NCI-H1930 (cell line): ENCODE results near the gene RPAIN.
A peak's percentile ranks its signal among the peaks of the same experiment; 100 is the strongest.
"Not testable (repeated sequence)": the region's sequence is repeated elsewhere in the genome, so short reads cannot be mapped to it uniquely, and the experiment has no call there.

Experiments used
- DNase-seq, 2 experiments: peaks; one replicate each; lab custom pipeline; 2025; lab: John Stamatoyannopoulos, UW

RPAIN gene

DNA sequence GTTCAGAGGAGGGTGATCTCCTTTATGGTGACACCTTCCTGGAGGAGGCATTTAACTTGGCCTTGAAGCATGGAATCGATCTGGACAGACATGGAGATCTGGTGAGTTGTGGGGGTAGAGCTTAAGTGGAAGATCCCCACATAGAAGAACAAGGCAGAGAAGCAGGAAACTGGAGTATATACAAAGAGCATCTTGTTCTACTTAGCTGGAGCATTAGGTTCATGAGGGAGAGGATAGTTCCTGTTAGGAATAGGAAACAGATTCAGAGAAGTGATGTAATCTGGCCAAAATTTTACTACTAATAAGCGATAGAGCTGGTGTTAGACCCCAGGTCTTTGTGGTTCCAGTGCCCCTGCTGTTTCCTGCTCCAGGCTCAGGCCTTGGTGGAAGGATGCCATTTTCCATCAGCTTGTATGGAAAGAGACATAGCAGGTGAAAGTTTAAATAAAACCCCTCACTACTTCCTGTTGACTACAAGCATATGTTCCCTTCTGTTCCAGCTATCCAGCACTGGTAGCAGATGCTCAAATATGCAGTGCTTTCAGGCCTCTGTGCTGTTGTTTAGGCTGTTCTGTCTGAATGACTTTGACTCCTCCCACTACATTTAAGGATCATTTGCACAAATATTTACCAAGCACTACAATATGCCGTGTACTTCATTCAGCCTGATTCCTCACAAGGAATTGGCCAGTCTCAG, 9.4 kb downstream of the RPAIN start:
- DNase-seq, result no peak

DNA sequence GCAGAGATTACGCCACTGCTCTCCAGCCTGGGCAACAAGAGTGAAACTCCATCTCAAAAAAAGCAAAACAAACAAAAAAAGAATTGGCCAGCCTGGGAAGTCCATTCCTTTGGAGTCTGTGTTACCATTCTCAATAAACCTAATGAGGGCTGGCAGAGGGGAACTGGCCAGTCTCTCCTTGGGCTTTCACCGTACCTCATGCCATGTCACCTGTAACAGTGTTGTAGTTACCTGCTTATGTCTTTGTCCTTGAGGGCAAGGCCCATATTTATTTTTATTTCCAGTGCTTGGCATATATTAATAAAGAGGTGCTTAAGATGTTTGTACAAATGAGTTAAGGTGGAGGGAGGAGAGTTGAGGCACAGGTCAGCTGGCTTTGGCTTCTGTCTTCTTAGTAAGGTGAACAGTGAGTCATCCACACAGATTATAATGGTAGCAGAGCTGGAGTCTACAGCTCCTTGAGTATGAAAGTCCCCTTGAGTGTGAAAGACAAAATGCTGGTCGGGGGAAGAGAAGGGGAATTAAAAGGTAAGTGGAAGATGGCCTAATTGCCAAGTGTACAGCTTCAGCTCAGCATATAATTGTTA, 10.5 kb downstream of the RPAIN start:
- no peak for DNase-seq

DNA sequence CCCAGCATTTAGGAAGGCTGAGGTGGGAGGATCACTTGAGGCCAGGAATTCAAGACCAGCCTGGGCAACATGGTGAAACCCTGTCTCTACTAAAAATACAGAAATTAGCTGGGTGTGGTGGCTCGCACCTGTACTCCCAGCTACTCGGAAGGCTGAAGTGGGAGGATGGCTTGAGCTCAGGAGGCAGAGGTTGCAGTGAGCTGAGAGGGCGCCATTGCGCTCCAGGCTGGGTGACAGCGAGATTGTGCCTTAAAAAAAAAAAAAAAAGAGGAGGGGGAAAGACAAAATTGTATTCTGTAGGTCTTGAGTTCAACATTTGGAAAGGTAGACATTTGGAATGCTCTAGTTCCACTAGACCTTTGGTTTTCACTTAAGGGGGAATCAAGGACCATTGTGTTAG, 11.3 kb downstream of the RPAIN start:
- DNase-seq, result not testable (repeated sequence)

DNA sequence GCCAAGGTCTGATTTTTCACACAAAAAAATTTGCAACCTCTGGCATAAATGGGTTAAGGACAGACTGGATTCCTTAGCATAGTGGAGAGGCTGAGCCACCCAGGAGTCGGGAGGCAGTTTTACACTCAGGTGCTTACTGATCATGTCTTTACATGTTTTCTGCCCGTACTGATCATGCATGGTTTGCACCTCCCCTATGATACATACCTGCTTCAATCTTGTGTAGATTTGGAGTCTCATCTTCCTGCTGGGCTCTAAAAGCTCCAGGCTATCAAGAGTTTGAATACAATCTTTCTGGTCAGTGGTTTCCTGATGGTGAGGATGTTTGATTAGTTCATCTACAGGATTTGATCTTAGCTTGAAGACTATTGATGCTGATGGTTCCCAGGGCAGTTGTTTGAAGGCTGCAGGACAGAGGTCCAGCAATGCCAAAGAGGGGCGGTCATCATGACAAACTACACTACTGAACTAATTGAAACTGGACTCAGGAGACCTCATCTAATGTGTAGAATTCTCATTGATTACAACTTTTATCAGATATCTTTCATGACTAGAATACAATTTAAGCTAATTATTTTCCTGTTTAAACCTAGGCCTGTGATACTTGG, 12.1 kb downstream of the RPAIN start:
- no peak for DNase-seq

DNA sequence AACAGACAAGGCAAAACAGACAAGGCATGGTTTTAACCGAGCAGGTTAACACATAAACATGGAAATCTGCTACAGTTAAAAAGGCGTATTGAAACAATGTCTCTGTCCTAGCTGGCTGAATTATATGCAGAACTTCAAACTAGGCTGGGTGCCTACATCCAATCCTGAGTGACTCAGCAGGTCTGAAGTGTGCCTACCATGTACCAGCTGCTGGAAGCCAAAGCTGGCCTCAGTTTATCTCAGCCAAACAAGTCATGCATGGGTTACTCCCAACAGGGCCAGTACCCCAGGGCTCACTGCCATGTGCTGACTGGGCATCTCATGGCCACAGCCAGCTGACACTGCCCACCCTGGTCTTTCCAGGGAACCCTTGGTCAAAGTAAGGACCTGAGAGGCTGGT, 15.0 kb downstream of the RPAIN start:
- no peak for DNase-seq

DNA sequence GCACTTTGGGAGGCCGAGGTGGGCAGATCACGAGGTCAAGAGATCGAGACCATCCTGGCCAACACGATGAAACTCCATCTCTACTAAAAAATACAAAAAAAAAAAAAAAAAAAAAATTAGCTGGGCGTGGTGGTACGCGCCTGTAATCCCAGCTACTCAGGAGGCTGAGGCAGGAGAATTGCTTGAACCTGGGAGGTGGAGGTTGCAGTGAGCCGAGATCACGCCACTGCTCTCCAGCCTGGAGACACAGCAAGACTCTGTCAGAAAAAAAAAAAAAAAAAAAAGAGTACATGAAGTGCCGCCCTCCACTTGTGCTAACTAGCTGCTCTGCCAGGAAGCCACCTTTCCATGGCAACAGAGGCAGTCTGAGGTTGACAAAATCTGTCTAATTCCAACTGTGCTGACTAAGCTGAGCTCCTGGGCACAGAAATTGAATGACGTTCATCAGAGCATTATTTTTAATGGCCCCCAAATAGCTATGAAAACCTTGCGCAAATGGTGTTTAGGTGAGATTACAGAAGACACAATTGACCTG, 15.9 kb downstream of the RPAIN start:
- not testable (repeated sequence) for DNase-seq

DNA sequence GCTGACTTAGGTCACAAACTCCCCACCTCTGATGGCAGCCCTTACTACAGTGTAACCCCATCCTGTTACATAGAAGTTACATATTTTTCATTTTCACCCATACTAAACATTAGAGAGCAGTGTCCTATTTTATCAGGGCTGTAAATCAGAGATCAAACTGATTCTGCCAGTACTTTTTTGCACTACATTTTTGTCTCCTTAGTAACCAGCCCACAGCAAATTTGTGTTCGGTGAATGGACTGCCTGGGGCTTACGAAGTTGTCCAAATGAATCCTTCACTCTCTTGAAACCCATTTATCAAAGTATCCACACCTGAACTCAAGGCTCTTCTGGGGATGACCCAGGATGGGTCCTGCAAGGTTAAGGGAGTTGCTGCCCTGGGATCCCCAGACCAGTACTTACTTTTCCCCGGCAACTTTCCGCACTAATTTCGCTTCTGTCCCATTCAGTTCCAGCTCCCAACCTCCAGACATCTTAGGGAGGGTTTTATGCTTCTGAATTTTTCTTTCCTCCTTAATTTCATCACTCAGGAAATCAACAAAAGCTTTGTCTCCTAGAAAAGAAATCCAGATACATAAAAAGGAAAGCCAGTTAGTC, 17.8 kb downstream of the RPAIN start:
- DNase-seq, result no peak

DNA sequence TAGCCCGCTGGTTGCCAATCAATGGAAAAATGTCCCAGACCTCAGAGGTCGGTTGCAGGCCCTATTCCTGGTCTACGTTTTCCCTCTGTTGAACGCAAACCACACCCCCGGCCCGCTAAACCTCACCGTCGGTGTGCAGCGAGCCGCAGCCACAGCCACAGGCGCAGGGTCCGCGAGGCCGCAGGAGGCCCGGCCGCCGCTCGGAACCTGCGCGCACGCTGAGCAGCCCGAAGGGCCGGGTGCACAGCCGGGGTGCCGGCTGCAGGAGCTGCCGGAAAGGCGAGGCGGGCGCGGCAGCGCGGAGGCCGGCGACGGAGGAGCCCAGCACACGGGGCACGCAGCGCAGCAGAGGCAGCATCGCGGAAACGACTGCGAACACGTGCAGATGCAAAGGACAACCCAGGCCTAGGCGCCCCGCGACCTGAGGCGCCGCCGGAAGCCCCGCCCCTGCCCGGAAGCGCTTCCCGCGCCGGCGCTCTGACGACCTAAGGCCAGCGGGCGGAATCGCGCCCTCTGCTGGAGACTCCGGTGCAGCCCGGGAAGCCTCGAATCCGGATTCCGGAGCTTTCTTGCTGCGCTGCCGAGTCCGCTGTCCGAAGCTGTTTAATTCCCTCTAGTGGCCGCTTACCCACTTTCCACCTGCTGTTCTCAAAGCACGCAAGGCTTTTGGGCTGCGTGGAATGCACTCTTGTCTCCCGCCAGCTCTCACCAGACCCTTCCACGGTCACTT, 18.9 kb downstream of the RPAIN start, which contains the start of gene C1QBP:
Gene C1QBP, minus strand, starts transcription at position 440 of the 730 bp plus-strand sequence. Its CDS starts 82 bp downstream, at position 358.
- peak; percentile 83 to 92 for DNase-seq

DNA sequence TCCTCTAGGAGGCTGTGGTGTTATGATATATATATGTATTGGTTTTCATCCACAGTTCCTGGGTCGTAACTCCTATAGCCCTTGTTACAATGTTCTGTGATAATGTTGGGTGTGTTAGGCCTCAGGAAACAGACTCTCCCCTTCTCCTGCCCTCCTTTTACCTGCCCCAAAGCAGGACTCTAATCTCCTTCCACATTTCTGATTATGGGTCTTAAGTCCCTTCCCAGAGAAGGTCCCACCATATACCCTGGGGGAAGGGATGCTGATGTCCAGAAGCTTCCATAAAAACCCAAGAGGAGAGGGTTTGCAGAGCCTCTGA, 19.4 kb downstream of the RPAIN start:
- no peak for DNase-seq

DNA sequence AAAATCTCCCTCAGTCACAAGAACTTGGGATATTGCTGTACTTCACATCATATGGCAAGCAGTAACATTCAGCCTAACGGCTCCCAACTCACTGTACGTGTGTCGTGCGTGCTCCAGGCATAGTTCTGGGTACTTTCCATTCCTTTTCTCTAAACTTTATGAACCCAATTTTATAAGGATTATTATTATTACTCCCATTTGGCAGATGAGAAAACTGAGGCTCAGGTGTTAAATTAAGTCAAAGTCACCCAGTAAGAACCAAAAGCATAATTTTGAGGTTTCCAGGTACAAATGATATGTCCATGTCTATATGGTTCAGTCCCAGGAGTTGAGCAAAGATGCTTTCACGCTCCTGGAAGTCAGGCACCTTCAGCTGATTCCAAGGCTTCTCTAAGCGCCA, 23.7 kb downstream of the RPAIN start:
- no peak for DNase-seq

DNA sequence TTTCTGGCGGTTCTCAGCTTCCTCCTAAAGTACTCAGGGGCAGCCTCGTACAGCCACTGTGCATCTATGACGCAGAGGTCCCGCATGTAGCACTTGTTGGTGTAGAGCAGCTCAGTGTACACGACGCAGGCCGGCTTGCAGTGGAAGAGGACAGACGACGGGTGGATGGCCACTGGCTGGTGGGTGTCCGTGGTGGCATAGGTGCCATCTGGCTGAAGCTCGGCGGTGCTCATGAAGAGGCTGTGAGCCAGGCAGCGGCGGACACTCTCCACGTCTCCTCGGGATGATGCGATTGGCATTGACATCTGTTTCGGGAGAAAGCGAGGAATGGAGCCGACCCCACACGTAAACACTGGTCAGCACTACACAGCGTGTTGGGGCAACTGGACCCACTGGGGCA, 24.2 kb downstream of the RPAIN start:
- DNase-seq, result no peak

DNA sequence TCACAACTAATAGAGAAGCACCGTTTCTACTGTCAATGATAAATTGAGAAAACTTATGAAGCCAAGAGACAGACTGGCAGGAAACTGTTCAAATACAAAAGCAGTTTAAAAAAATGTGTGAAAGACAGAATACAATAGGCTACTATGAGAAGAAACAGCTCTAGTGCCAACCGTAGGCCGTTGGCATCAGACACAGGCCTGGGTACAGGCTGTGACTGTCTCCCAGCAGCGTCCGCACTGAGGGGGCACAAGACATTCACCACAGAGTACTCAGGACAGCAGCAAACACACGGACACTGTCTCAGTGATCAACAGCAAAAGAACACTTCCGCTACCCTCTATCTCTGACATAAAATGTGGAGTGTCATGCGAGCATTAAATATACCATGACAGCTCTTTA, 26.8 kb downstream of the RPAIN start:
- no peak for DNase-seq

DNA sequence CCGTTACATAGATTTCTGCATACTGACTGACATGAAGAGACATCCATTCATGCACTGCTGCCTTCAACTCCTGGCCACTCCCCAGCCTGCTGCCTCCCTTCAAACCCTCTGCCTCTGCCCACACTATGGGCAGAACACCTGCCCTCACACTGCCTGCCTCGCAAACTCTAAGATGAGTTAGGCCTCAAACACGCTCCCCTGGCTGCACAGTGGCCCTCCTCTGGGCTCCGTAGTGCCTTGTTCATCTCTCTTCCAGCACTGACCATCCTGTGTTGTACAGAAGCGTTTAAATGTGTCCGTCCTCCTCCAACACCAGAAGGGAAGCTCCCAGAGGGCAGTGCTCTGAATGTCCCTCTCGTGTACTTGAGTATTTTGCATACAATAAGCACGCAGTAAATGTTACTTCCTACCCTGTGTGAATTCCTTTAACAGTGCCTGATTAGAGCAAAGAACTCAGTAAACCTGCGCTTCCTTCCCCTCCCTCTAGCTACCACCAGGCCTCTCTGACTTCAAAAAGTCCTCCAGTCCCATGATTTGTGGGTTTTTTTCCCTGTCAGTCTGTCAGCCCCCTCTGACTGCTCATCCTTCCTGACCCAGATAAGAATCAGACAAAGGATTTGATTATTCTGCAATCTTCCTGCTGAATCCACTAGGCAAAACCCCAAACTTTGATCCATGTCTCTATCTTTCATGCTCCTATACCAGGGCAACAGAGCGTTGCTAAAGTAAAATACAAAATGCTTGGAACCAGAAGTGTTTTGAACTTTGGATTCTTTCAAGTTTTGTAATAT, 44.9 kb downstream of the RPAIN start:
- no peak for DNase-seq

DNA sequence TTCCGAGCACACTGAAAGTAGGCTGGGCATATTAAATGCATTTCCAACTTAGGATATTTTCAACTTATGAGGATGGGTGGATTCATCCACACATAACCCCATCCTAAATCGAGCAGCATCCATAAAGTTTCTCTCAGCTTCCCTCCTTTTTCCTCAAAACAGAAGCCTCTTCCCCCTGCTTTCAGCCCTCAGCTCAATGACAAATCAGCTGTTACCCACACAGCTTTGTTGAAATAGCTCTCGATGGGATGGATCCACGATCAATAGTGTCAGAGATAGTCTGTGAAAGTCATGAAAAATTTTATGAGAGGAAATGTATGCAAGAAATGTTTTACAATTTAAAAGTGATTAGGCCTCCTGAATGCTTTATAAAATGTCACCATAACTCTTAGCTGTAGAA, 46.3 kb downstream of the RPAIN start:
- DNase-seq, result no peak

DNA sequence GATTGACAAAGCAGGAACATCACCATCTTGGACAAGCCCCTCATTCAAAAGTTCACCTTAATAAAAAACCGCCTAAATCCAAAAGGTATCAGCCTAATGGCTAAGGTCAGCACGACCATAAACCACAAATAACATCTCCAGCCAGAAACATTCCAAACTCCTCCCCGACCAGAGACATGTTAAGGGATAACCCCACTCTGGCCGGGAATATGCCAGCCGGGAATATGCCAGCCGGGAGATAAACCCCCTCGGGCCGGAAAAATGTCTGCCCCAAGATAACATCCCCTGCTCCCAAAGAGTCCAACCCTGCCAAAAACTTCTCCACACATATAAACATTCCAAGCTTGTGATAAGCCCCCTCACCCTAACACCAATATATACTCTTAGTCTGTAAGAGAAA, 47.4 kb downstream of the RPAIN start:
- no peak for DNase-seq

DNA sequence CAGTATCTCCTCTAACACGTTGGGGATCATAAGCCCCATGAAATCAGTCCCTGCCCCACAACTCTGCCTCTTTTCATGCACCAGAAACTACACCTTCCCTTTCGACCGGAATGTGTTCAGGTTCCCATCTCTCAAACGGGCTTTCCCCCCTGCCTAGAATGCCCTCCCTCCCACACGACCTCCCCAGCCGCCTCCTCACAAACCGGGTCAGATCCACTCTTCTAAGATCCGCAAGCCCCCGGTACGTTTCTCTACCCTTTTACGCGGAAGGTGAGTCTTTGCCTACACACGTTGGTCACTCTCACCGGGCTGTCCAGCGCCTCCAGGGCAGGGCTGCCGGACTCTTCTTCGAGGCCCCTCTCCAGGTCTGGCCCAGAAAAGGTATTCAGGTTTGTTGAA, 48.1 kb downstream of the RPAIN start:
- DNase-seq, result no peak

DNA sequence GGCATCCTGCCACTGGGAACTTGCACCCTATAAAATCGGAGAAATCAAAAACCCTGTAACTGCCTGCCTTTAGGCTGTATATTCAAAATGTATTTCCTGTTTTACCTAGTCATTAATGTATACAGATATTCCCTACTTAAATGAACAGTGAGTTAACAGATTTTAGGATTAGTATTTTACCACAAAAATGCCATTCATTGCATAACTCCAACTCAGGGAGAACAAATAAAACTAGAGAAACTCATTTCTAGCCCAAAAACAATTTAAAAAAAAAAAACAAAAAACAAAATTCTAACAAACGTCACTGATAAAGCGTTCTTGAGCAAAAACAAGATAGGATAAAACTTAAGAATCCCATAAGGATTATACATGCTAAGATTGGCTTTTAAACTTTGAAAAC, 52.5 kb downstream of the RPAIN start:
- DNase-seq, result no peak

DNA sequence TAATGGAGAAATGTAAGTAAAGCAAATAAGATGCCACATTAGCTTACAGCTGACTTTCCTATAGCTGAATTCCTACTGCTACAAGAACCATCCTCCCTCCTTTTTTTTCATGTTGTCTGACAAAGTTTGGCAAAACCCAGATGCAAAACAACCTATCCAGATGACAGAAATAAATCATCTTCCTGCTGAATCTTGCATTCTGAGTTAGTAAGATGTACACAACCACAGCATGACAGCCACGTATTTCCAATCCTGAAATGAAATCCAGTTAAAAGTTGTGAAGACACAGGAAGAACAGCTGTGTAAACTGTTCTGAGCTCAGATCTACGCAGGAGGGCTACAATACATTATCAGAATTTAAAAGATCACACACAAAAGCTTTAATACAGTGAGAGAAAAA, 53.9 kb downstream of the RPAIN start:
- DNase-seq, result no peak

DNA sequence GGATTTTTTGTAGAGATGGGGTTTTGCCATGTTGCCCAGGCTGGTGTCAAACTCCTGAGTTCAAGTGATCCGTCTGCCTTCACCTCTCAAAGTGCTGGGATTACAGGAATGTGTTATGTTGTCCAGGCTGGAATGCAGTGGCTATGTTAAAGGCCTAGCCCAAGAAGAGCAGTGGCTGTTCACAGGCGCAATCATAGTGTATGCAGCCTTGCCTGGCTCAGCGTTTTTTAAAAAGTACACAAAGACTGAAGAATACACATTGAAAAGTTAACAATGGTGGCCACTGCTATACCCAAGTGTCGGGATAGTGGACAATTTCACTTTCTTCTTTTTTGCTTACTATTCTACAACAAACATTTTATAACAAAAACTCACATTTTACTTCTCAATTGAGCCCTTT, 59.0 kb downstream of the RPAIN start:
- DNase-seq, result no peak

DNA sequence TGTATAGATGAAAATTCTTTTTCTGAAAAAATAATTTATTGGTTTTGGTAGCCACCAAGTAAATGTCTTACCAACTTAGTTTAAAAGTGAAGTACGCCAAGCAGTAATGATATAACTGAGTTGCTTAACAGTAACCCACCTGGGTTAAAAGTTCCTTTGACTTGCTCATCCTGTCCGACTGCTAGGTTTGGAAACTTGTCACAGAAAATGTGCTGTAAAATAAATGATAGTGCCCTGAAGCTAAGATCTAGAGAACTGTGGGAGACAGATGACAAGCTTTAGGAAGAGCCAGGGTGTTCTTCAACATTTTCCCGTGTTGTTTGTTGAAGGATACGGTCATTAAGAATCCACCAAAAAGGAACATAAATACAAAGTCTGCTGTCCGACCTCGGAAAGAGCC, 61.0 kb downstream of the RPAIN start:
- no peak for DNase-seq

DNA sequence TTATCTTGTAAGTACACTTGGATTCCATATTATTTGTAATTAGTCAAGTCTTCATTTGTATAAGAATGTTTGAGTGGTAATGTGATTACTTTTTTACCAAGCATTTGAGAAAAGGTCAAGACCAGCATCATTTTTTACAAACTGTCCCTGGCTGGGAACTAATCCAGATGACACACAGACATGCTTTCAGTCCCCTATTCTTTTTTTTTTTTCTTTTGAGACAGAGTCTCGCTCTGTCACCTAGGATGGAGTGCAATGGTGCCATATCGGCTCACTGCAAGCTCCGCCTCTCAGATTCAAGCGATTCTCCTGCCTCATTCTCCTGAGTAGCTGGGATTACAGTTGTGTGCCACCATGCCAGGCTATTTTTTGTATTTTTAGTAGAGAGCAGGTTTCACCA, 61.5 kb downstream of the RPAIN start:
- no peak for DNase-seq
